SU-DHL-6 (cell line): ENCODE measurements around the gene CFAP161.

Experiments
- CTCF ChIP-seq: fragments of 200-600 bp; sonication (generic); IDR thresholded peaks from one replicate; pipeline ENCODE4 v1.5.1; 2017; ENCODE audit warnings: antibody characterized with exemption, mild to moderate bottlenecking, low read length, moderate library complexity; ENCODE audit not compliant: insufficient read depth, poor library complexity, severe bottlenecking
- EZH2phosphoT487 ChIP-seq: fragments of 200-600 bp; sonication (generic), shearing (Covaris generic); conservative IDR thresholded peaks from 2 replicates; pipeline ENCODE4 v1.6.1; 2018; ENCODE audit warnings: mild to moderate bottlenecking, antibody characterized with exemption, low read length, moderate library complexity, mixed read lengths

GRCh38 chr15:81194723-81195122, 60.7 kb downstream of the CFAP161 start:
- TF ChIP-seq CTCF: no peak
- TF ChIP-seq EZH2phosphoT487: no peak
